AG04450 (cell line): ENCODE measurements around the gene DAPK2. TPM values are rescaled to one million over a fixed set of nuclear protein-coding genes. Genes with fewer than 3 reads are reported as not detected.

ENCODE experiments used
- CTCF ChIA-PET: fragments of 300-600, 350-600 bp; formaldehyde crosslinking; extraction: SDS; loops from one replicate; lab custom pipeline; 2022; ENCODE audit warnings: antibody characterized with exemption, inconsistent platforms; lab: Charles Lee
- POLR2A ChIA-PET: fragments of 350-600 bp; formaldehyde crosslinking; extraction: SDS; loops from one replicate; lab custom pipeline; 2021; ENCODE audit warnings: antibody characterized with exemption, inconsistent platforms; lab: Yijun Ruan, JAX
- DNase-seq: peaks from one replicate; pipeline ENCODE4 v3.0.0-alpha.2; 2011; ENCODE audit warnings: low read depth, low spot score
- H3K27ac ChIP-seq: one replicate; pipeline ENCODE4 v1.5.1; 2012; ENCODE audit warnings: low read depth, low read length, control low read depth
- H3K27me3 ChIP-seq: one replicate; pipeline ENCODE4 v1.6.0; 2012; ENCODE audit warnings: low read length; ENCODE audit not compliant: control insufficient read depth, insufficient read depth
- H3K4me3 ChIP-seq: 2 replicates; pipeline ENCODE4 v1.5.1; 2011; ENCODE audit warnings: mild to moderate bottlenecking, low read depth, low read length, control low read depth
- H3K9me3 ChIP-seq: 2 replicates; pipeline ENCODE4 v1.5.1; 2012; ENCODE audit warnings: low read length; ENCODE audit not compliant: control insufficient read depth, insufficient read depth
- CTCF ChIP-seq: IDR thresholded peaks from 2 replicates; pipeline ENCODE4 v1.5.1; 2011; ENCODE audit warnings: low read depth, low read length, control low read depth, inconsistent platforms
- polyA plus RNA-seq: library from polyadenylated mRNA; depleted of rRNA; stranded (reverse); fragments of >200 nt; gene quantifications from 2 replicates; pipeline ENCODE4 v1.2.3, GENCODE V29; 2011; rRNA removed
- small RNA-seq: library from RNA; depleted of rRNA; stranded (forward); fragments of <200 nt; gene quantifications from one replicate; pipeline ENCODE3, GENCODE V24; 2012; ENCODE audit warnings: low read depth; ENCODE audit not compliant: insufficient read length

The DAPK2 gene
- polyA plus RNA-seq, 1 experiment = 0.42 TPM

- no peak for TF ChIP-seq CTCF
- ChIA-PET POLR2A (interaction anchor here (0.7 kb wide), 1 partner anchor 351 kb away, joined by 3 read pairs; no protein-coding TSS in a partner anchor), CTCF (interaction anchor here (1.0 to 1.4 kb wide), 2 partner anchors 10 to 33 kb away, joined by 3 to 4 read pairs; no protein-coding TSS in a partner anchor)
- Histone ChIP-seq H3K27ac (no peak overlapping the region), H3K4me3 (no peak overlapping the region), H3K9me3 (no peaks in the 10 kb centered on the region), H3K27me3 (peaks cover 10% of the 10 kb centered on the region)
- no peak for DNase-seq
Observed at GRCh38 chr15:63858881-63859280, 187.4 kb downstream of the DAPK2 start.

- no peak overlapping the region for H3K27ac ChIP-seq
- H3K27me3 ChIP-seq = peaks cover 10% of the 10 kb centered on the region
- H3K4me3 ChIP-seq = no peak overlapping the region
- DNase-seq = no peak
- no peak for TF ChIP-seq CTCF
- no peaks in the 10 kb centered on the region for H3K9me3 ChIP-seq
- CTCF ChIA-PET = interaction anchor here (1.0 to 1.4 kb wide), 2 partner anchors 10 to 34 kb away, joined by 3 to 4 read pairs; no protein-coding TSS in a partner anchor
- POLR2A ChIA-PET = interaction anchor here (0.7 kb wide), 1 partner anchor 11 kb away, joined by 4 read pairs; no protein-coding TSS in a partner anchor
Observed at GRCh38 chr15:63858448-63858847, 187.8 kb downstream of the DAPK2 start.

GRCh38 chr15:63857461-63857856 lies 188.8 kb downstream of the DAPK2 start:
- Histone ChIP-seq H3K27ac (no peak overlapping the region), H3K4me3 (no peak overlapping the region), H3K27me3 (peaks cover 8% of the 10 kb centered on the region), H3K9me3 (no peaks in the 10 kb centered on the region)
- CTCF ChIA-PET = interaction anchor here (1.0 kb wide), 1 partner anchor 173 kb away, joined by 3 read pairs; no protein-coding TSS in a partner anchor
- POLR2A ChIA-PET = no interaction called here
- no peak for DNase-seq
- TF ChIP-seq CTCF = no peak

Small RNA genes lying within 50 kb of the gene (small RNA-seq; reads per million reads assigned to genes)
- gene AC015914.2 (not detected), gene MIR422A (not detected)

Other genes starting within 250 kb of the DAPK2 start
- 20.3 and 31.0 TPM in 2 replicates for gene HERC1, start 212.5 kb downstream of the DAPK2 start, polyA plus RNA-seq
- gene CIAO2A, start 47.4 kb upstream of the DAPK2 start, polyA plus RNA-seq = 44.6 and 75.8 TPM in 2 replicates
- gene SNX1, start 49.5 kb upstream of the DAPK2 start, polyA plus RNA-seq = 77.6 and 78.6 TPM in 2 replicates
- gene SNX22, start 105.2 kb upstream of the DAPK2 start, polyA plus RNA-seq = 0.06 and 0.10 TPM in 2 replicates
- gene PPIB, start 116.5 kb upstream of the DAPK2 start, polyA plus RNA-seq = 1,298 and 1,311 TPM in 2 replicates